HG03103 (cell line): Measurements from ENCODE around the gene CNTNAP1.

Experiments
- ATAC-seq: cut with Tn5 transposase; IDR thresholded peaks from one replicate; pipeline ENCODE4 v1.9.1; 2021; ENCODE audit warnings: low read depth; ENCODE audit not compliant: unreplicated experiment

The CNTNAP1 gene

DNA sequence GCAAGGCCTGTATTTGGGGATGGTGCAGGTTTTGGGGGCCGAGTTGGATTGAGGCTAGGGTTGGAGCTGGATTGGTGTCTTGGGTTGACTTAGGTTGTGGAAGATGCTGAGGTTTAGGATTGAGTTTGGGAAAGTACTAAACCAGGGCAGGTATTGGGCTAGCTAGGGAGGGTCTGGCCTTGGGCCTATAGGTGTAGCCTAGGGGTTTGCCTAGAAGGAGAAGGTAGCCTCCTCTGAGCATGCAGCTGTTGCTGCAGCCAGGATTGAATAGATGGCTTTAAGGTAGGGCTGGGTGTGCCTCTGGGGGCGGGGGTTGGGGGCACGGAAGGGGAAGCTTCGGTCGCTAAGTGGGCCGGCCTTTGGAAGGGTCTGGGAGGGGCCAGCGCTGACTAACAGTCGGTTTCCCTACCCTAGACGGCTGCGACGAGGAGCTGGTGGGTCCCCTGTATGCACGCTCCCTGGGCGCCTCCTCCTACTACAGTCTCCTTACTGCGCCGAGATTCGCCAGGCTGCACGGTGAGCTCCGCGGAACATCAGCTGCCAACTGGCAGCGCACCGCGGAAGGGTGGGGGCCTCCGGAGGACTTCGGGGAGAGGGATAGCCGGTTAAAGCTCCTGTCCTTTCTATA, 1.2 kb downstream of the CNTNAP1 start:
- ATAC-seq = no peak

DNA sequence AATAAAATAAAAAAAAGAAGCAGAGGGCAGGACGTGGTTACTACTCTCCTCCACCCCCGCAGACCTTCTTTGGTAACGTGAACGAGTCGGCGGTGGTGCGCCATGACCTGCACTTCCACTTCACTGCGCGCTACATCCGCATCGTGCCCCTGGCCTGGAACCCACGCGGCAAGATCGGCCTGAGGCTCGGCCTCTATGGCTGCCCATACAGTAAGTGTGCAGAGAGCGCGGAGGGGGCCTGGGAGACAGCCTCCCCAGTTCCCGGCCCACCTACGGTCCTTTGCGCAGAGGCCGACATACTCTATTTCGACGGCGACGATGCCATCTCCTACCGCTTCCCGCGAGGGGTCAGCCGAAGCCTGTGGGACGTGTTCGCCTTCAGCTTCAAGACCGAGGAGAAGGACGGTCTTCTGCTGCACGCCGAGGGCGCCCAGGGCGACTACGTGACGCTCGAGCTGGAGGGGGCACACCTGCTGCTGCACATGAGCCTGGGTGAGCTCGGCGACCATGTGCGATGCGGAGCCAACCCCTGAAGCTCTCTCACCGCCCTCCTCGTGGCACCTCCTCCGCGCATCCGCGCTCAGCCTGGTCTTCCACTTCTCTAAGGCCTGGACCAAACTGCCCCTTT, 2.7 kb downstream of the CNTNAP1 start:
- ATAC-seq = no peak

DNA sequence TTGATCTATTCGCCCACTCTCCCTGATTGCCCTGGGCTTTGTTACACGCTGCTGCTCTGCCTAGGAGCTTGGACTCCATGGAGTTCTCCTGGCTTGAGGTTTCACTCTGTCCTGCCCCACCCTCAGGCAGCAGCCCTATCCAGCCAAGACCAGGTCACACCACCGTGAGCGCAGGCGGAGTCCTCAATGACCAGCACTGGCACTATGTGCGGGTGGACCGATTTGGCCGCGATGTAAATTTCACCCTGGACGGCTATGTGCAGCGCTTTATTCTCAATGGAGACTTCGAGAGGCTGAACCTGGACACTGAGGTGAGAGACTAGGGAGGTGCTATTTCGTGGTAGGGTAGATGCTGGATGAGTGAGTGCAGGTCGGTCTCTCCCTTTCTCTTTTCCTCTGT, 3.5 kb downstream of the CNTNAP1 start:
- no peak for ATAC-seq

DNA sequence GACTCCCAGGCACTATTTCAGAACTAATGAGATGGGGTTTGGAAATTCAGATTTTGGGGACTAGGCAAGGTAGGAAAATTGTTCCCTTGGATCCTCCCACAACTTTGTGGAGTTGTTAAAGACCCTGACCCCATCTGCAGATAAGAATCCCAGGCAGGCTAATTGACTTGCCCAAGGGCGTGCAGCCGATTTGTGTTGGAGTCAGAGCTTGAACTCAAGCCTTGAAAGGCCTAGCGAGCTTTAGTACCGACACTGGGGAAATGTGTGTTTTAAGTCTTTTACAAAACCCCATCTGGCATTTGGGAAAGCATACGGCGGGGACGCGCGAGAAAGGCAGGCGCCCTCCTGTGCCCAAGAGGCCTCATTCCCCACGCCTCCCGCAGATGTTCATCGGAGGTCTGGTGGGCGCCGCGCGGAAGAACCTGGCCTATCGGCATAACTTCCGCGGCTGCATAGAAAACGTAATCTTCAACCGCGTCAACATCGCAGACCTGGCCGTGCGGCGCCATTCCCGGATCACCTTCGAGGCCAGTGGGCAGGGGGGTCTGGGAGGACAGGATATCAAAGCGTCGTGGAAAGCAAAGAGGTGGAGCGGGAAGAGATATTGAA, 4.3 kb downstream of the CNTNAP1 start:
- no peak for ATAC-seq

DNA sequence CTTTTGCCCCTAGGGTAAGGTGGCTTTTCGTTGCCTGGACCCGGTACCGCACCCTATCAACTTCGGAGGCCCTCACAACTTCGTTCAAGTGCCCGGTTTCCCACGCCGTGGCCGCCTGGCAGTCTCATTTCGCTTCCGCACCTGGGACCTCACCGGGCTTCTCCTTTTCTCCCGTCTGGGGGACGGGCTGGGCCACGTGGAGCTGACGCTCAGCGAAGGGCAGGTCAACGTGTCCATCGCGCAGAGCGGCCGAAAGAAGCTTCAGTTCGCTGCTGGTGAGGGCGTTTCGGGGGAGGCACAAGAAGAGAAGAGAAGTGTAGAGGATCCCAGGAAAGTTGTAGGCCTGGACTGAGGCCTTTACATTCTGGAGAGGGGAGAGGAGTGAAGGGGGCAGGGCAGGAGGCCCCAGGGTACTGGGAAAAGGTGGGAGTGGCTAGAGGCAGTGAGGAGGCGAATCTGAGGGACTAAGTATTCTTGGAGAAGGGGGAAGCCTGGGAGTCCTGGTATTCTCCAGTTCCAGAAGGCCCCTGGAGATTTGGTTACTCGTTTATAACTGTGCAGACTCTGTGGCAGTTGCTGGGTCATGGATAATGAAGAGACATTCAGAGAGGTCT, 5.5 kb downstream of the CNTNAP1 start:
- ATAC-seq = no peak

DNA sequence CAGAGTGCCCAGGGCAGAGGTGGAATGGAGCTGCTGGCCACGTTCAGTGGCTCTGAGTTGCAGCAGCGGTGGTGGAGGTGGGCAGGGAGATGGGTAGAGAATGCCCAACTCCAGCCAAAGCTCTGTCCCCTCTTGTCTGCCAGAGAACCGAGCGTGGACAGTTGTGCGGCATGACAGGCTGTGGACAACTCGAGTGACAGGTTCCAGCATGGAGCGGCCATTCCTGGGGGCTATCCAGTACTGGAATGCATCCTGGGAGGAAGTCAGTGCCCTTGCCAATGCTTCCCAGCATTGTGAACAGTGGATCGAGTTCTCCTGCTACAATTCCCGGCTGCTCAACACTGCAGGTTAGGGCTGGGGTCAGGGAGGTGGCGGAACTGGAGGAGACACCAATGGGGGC, 8.3 kb downstream of the CNTNAP1 start:
- ATAC-seq = no peak

DNA sequence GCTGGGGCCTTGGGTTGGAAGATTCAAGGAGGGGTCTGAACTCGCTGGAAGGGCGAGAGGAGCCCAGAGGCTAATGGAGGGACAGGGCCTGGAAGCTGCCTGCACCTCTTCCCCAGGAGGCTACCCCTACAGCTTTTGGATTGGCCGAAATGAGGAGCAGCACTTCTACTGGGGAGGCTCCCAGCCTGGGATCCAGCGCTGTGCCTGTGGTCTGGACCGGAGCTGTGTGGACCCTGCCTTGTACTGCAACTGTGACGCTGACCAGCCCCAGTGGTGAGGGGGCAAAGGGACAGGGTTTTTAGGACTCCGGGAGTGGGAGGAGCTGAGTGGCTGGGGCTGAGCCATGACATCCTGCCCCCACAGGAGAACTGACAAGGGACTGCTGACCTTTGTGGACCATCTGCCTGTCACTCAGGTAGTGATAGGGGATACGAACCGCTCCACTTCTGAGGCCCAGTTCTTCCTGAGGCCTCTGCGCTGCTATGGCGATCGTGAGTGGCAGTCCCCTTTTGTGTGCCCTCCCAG, 8.8 kb downstream of the CNTNAP1 start:
- no peak for ATAC-seq

DNA sequence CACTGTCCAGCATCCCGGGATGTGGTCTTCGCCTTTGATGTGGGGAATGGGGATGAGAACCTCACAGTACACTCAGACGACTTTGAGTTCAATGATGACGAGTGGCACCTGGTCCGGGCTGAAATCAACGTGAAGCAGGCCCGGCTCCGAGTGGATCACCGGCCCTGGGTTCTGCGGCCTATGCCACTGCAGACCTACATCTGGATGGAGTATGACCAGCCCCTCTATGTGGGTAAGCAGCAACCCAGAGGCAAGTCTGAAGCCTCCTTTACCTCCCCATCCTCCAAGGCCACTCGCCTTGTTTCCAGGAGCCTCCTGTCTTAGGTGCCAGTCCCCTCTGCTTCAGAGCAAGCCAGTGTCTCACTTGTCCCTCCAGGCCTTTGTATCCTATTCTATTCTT, 10.2 kb downstream of the CNTNAP1 start:
- no peak for ATAC-seq

DNA sequence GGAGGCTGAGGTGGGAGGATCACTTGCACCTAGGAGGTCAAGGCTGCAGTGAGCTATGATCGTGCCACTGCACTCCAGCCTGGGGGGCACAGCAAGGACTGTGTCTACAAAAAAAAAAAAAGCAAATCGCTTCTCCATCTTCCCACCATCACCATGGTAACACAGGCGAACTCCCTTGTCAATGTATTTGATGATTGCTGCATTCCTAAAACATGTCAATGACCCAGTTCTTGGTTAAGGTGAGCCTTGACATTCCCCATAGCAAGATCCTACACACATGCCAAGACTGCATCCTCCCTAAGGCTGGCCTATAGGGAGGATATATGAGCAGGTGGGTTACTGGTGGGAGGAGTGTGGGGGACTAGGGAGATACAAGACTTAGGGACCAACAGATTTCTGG, 12.2 kb downstream of the CNTNAP1 start:
- no peak for ATAC-seq

DNA sequence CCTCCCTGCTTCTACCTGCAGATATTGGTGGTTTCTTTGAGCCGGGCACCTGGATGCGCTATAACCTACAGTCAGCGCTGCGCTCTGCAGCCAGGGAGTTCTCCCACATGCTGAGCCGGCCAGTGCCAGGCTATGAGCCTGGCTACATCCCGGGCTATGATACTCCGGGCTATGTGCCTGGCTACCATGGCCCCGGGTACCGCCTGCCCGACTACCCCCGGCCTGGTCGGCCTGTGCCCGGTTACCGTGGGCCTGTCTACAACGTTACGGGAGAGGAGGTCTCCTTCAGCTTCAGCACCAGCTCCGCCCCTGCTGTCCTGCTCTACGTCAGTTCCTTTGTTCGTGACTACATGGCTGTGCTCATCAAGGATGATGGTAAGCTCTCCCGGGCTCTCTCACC, 13.2 kb downstream of the CNTNAP1 start:
- no peak for ATAC-seq

DNA sequence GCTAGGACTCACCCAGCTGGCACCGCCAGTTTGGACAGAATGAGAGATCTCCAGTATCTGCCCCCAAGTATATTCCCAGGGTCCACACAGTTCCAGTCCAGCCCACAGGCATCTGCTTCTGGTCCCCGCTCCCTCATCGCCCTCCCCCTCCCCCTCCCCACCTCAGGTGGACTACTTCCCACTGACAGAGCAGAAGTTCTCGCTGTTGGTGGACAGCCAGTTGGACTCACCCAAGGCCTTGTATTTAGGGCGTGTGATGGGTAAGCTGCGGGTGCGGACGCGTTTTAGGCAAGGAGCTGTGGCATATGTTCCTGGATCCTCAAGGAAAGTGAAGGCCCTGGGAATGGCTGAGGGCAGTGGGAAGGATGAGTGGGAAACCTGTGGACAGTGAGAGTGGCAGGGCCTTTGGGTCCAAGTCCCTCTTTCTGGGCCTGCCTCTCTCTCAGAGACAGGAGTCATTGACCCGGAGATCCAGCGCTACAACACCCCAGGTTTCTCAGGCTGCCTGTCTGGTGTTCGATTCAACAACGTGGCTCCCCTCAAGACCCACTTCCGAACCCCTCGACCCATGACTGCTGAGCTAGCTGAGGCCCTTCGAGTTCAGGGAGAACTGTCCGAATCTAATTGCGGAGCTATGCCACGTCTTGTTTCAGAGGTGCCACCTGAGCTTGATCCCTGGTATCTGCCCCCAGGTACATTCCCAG, 14.9 kb downstream of the CNTNAP1 start:
- ATAC-seq = no peak

DNA sequence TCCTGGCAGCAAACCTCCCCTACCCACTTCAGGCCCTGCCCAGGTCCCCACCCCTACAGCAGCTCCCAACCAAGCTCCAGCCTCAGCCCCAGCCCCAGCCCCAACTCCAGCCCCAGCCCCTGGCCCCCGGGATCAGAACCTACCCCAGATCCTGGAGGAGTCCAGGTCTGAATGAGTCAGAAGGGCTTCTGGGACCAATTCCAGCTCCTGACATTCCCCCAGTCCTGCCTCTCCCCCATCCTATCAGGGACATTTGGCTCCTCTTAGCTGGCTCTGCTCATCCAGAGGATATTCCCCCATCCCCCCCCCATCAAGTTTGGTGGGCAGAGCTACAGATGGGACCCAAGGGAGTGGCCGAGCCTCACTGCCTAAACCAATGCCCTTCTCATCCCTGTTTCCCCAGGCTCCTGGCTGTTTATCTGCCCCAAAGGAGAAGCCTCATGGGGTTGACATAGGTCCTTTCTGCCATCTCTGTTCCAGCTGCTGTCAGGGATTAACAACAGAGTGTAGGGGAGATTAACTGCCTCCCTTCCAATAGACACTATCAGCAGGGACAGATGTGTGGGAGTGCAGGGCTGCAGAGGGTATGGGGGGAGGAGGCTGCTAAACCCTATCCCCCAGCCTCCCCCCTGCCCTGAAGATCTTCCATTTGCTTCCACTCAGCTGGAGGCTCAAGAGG, 16.5 kb downstream of the CNTNAP1 start:
- no peak for ATAC-seq

DNA sequence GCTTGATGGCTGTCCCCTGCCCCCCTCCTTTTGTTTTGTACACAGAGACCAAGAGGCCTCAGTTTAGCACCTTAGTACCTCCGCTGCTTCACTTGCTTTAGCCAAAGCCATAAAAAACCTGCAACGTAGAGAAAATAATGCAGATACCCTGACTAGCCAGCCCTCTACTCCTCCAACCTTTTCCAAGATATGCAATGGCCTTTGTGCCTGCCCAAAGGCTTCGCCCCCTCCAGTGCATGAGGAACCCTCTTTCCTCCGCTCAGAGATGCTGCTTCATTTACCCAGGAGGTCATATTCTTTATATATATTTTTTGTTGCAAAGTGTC, 17.0 kb downstream of the CNTNAP1 start:
- no peak for ATAC-seq

DNA sequence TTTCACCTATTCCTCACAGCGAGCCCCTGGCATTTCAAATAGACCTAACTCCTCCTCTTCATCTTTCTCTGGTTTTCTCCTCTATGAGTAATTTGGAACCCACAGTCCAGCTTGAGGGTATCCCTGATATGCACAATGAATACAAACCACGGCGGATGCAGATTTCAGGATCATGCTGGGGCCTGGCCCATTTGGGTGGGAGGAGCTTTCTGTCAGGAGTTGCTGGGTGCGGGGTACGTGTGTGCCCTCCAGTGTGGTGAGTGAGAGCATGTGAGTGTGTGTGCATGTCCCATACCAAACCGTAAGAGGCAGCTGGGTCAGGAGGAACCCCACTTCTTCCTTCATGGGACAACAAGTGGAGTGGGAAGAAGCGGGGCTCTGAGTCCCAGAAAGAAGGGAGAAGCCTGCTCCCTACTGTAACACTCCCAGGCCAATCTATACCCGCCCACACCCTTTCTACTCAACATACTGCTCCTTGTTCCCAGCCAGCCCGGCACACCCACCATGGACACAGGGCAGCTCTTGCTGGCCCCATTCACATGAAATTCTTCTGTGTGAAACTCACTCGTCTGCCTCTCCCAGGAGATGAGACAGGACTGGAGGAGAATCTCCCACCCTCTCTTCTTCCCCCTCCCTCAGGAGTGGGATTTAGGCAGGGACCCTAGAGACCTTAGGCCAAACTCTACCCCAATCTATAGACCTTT, 18.4 kb downstream of the CNTNAP1 start:
- no peak for ATAC-seq

DNA sequence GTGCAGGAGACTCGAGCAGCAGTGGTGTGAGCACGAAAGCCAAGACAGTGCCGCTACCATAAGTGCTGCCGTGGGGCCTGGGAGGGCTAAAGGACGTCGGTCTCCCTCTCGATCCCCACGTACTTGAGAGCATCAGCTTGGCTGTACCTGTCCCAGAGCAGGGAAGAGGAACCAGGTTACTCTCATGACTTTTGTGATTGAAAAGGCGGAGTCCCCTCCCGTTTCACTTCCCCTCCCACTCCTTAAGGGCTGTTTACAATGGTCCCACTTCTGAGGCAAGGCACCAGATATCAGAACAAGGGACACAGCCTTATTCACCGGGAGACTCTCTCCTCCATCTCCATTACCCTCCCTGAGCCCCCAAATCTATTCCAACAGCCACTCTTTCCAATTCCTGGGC, 20.1 kb downstream of the CNTNAP1 start:
- ATAC-seq = no peak

DNA sequence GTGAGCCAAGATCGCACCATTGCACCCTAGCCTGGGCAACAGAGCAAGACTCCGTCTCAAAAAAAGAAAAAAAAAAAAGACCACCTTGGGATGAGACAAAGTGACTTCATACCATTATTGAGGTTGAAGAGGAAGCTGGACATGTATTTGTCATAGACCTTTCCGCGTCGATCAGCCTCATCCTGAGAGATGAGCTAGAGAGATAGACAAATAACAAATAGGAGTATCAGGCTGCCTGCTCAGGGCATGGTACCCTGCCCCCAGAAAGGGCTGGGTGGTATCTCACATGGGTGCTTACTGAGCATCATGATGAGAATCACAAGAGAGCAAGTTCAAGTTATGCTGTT, 22.1 kb downstream of the CNTNAP1 start:
- peak; percentile 25 for ATAC-seq

DNA sequence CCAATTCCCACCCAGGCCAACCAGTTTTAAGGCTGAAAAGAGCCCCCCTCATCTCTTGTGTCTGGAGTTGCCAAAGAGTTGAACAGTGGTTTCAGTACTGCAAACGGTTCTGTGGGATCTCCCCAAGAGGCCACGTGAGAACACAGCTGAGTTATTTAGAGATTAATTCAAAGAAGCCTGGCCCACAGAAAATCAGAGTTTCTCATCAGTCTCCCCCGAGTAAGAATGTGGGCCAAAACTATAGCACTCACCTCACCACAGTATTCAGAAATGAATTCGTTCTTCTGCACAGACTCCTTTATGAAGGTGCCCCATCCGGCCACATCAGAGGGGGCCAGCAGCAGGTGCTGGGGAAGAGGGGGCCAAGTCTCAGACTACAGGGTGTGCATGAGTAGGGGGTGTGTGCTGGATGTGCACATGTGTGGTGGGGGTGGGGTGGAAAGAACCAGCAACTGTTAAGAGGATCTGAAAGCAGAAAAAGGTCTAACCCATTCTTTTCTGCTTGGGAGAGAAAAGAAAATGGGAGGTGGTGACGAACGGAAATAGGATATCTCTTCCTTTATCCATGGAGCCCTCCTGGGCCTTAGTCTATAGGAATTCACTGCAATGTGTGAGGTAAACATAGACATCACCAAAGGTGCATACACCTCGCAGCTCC, 22.6 kb downstream of the CNTNAP1 start:
- ATAC-seq = peak; percentile 62

DNA sequence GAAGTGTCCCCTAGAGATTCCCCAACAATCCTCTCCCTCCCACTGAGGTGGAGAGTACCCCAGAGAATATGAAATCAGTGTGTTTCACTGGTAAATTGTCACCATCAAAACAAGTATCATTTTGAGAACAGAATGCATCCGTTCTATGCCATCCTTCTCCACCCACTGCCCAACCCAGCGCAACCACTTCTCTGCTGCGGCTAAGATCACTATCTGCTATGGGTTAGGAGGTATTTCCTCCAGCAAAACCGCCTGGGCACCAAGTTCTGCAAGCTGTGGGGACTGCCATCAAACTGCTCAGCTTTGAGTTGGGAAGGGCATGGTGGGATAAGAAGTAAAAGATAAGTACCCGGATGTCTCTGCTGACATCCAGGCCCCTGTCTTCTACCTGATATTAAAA, 24.4 kb downstream of the CNTNAP1 start:
- no peak for ATAC-seq

DNA sequence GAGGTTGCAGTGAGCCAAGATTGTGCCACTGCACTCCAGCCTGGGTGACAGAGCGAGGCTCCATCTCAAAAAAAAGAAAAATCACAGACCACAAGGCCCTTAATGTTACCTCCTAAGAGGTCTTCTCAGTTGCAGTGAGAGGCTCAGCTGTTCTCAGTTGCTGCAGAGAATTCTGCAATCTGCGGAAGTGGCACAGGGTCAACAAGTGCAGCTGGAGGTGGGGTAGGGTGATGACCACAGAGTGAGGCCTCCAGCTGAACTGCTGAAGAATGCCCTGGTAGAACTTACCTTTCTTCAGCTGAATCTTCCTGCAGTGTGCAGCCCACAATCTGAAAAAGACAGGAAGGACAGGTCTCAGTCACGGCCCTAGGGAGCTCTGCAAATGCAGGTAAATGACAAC, 26.3 kb downstream of the CNTNAP1 start:
- no peak for ATAC-seq

DNA sequence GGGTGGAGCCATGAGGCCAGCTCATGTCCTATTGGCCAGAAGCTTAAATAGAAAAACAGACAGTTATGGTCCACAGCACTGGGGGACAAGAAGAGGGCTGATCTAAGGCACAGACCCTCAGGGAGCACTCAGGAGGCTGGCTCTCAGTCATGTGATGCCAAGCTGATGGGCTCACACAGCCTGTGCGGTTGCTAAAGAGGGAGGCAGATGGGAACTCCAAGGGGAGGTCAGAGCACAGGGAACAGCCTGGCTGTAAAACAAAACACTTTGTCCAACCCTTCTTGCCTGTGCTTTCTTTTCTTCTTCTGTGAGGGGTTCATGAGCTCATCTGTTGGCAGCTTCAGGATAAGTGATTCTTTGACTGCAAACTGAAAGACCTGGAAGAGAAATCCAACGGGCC, 27.2 kb downstream of the CNTNAP1 start:
- ATAC-seq = no peak
